ENCODE data around the gene CD109.

DNA sequence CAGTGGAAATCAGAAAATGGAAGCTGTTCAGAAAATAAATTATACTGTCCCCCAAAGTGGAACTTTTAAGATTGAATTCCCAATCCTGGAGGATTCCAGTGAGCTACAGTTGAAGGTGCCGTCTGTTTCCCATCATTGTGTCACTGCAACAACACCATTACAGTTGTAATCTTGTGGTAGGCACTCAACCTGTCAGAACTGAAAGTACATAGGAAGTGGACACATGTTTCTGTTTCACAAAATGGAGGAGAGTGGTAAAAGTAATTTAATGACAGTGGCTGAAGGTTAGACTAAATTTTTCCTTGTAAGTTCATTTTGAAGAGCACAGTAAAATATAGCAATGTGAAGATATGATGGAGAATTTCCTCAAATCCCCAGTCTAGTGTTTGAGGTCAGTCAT lies 70.0 kb downstream of the CD109 start:
- TF ChIP-seq, protein P1, sequence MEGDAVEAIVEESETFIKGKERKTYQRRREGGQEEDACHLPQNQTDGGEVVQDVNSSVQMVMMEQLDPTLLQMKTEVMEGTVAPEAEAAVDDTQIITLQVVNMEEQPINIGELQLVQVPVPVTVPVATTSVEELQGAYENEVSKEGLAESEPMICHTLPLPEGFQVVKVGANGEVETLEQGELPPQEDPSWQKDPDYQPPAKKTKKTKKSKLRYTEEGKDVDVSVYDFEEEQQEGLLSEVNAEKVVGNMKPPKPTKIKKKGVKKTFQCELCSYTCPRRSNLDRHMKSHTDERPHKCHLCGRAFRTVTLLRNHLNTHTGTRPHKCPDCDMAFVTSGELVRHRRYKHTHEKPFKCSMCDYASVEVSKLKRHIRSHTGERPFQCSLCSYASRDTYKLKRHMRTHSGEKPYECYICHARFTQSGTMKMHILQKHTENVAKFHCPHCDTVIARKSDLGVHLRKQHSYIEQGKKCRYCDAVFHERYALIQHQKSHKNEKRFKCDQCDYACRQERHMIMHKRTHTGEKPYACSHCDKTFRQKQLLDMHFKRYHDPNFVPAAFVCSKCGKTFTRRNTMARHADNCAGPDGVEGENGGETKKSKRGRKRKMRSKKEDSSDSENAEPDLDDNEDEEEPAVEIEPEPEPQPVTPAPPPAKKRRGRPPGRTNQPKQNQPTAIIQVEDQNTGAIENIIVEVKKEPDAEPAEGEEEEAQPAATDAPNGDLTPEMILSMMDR (IDR thresholded peaks at IDR 0.05), result no peak
- no peak for TF ChIP-seq POLR2A (IDR thresholded peaks at IDR 0.05)
